Thymus (tissue), 11 donors: ENCODE results near the gene RTEL1. TPM values are rescaled to one million over a fixed set of nuclear protein-coding genes. Genes with fewer than 3 reads are reported as not detected.
"Not testable (repeated sequence)": the region's sequence is repeated elsewhere in the genome, so short reads cannot be mapped to it uniquely, and the experiment has no call there.

Experiments
- DNase-seq, 9 donors: peaks; one replicate each; pipeline ENCODE4 v3.0.0-alpha.2; 2013; ENCODE audit warnings: low spot score in 9 of 9, low read depth in 6 of 9, missing footprints in 1 of 9
- H3K27ac ChIP-seq, 2 donors: one replicate each; pipeline ENCODE4 v1.5.1; 2013; ENCODE audit warnings: control low read depth in 1 of 2, low read depth in 1 of 2, low read length in 1 of 2, mild to moderate bottlenecking in 1 of 2, moderate library complexity in 1 of 2
- H3K27me3 ChIP-seq, 2 donors: one replicate each; pipeline ENCODE4 v1.5.1; 2013; ENCODE audit warnings: low read length in 1 of 2; ENCODE audit not compliant: control insufficient read depth in 2 of 2, insufficient read depth in 1 of 2
- H3K36me3 ChIP-seq, 2 donors: one replicate each; pipeline ENCODE4 v1.5.1; 2013; ENCODE audit warnings: low read length in 1 of 2, mild to moderate bottlenecking in 1 of 2, moderate library complexity in 1 of 2; ENCODE audit not compliant: control insufficient read depth in 2 of 2, insufficient read depth in 2 of 2
- H3K4me1 ChIP-seq, 2 donors: one replicate each; pipeline ENCODE4 v1.5.1; 2013; ENCODE audit warnings: low read length in 2 of 2; ENCODE audit not compliant: control insufficient read depth in 2 of 2, insufficient read depth in 2 of 2
- H3K4me3 ChIP-seq, 2 donors: one replicate each; pipeline ENCODE4 v1.5.1; 2013; ENCODE audit warnings: low read length in 2 of 2, control low read depth in 1 of 2, mild to moderate bottlenecking in 1 of 2
- H3K9me3 ChIP-seq, 2 donors: one replicate each; pipeline ENCODE4 v1.5.1; 2013; ENCODE audit warnings: low read length in 1 of 2, mild to moderate bottlenecking in 1 of 2; ENCODE audit not compliant: control insufficient read depth in 2 of 2, insufficient read depth in 1 of 2
- WGBS: extraction: QIAGEN DNeasy Blood & Tissue Kit; methylation state at CpG from one replicate; pipeline ENCODE4 v1.1.7; 2013; 5-methylcytosine and 5-hydroxymethylcytosine counted together
- polyA plus RNA-seq: library from polyadenylated mRNA; stranded (reverse); fragments of 200-250 nt; gene quantifications from one replicate; pipeline ENCODE4 v1.2.3, GENCODE V29; 2013
- total RNA-seq: library from RNA; stranded (reverse); fragments of 120-200 nt; gene quantifications from one replicate; pipeline ENCODE4 v1.2.4, GENCODE V29; 2013
- donor health status: healthy.

Gene RTEL1
- total and polyA plus RNA-seq, 2 donors, result 8.1 to 18.8 TPM

DNA sequence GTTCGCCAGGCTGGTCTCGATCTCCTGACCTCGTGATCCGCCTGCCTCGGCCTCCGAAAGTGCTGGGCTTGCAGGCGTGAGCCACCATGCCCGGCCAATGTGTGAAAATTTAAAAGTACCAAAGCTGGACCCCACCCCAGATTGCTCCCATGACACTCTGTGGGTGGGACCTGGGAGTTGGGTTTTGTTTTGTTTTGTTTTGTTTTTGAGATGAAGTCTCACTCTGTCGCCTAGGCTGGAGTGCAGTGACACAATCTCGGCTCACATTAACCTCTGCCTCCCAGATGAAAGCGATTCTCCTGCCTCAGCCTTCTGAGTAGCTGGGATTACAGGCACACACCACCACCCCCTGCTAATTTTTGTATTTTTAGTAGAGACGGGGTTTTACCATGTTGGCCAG lies 13.6 kb downstream of the RTEL1 start:
- H3K4me1 ChIP-seq, H3K9me3 ChIP-seq, H3K4me3 ChIP-seq, H3K27me3 ChIP-seq, H3K27ac ChIP-seq, DNase-seq: not testable (repeated sequence)
- peaks cover 29 to 59% of the 10 kb centered on the region in 2 donors for H3K36me3 ChIP-seq
- WGBS, result 94% methylated on average over 12 of the region's 12 CpGs

DNA sequence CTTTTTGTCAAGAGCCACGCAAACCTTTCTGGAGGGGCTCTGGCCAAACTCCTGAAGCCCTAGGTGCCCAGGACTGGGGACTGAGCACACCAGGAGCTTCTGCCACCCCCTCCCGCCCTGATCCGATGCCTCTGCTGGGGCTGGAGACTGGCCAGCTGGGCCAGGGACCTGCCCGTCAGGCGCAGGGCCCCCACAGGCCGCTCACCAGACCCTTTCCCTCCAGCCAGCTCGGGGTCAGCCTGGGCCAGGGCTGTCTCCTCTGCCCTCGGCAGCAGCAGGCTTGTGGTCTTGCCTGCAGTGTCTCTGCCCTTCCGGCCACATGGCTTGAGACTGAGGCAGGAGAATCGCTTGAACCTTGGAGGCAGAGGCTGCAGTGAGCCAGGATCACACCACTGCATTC lies 14.6 kb downstream of the RTEL1 start:
- no peak for DNase-seq
- WGBS, result 98% methylated on average over 10 of the region's 10 CpGs
- peaks cover 22 to 58% of the 10 kb centered on the region in 2 donors for H3K36me3 ChIP-seq
- H3K4me3 ChIP-seq, result no peak overlapping the region
- no peaks in the 10 kb centered on the region for H3K27me3 ChIP-seq
- H3K4me1 ChIP-seq, result no peaks in the 10 kb centered on the region
- H3K9me3 ChIP-seq, result no peaks in the 10 kb centered on the region
- no peak overlapping the region for H3K27ac ChIP-seq

DNA sequence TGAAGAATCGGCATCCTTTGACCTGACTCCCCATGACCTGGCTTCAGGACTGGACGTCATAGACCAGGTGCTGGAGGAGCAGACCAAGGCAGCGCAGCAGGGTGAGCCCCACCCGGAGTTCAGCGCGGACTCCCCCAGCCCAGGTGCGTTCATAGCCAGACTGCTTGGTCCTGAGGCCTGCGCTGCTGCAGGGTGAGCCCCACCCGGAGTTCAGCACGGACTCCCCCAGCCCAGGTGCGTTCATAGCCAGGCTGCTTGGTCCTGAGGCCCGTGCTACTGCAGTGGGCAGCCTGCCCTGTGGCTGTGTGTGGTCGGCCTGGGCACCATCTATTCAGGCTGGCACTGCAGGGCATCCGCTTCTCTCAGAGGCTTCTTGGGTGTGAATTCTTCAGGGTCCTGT lies 15.8 kb downstream of the RTEL1 start:
- H3K4me1 ChIP-seq, result no peaks in the 10 kb centered on the region
- H3K9me3 ChIP-seq, result no peaks in the 10 kb centered on the region
- no peak overlapping the region for H3K4me3 ChIP-seq
- H3K36me3 ChIP-seq, result peaks cover 11 to 54% of the 10 kb centered on the region in 2 donors
- WGBS, result 90% methylated on average over 14 of the region's 14 CpGs
- H3K27me3 ChIP-seq, result no peaks in the 10 kb centered on the region
- DNase-seq, result no peak
- H3K27ac ChIP-seq, result no peak overlapping the region

DNA sequence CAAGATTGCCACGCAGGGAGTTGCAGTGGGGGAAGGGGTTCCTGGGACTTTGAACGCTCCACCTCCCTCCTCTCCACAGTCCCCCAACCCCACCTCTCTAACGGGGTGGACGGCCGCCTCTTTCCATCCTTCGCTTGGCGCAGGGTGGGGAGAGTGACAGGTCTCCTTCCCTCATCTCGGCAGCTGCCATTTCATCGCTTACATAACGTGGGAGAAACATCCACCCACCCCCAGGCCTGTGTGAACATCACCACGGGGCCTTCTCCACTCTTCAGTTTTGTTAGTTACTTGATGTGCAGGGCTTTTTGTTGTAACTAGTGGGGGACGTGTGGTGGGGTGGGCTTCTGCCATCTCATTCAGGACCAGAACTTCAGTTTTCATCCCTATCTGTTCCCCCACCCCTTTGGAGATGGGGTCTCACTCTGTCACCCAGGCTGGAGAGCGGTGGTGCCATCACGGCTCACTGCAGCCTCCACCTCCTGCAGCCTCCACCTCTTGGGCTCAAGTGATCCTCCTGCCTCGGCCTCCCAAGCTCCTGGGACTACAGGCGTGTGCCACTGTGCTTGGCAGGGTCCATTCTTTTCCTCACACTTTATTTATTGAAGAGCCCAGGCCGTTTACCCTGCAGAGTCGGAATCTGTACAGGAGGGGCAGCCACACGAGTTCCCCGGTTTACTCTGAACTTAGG lies 17.7 kb downstream of the RTEL1 start:
- H3K27me3 ChIP-seq, result no peaks in the 10 kb centered on the region
- H3K9me3 ChIP-seq, result no peaks in the 10 kb centered on the region
- H3K4me1 ChIP-seq, result no peaks in the 10 kb centered on the region
- no peak overlapping the region for H3K4me3 ChIP-seq
- WGBS, result 98% methylated on average over 20 of the region's 20 CpGs
- H3K27ac ChIP-seq, result no peak overlapping the region
- DNase-seq, result no peak
- peaks cover 11 to 65% of the 10 kb centered on the region in 2 donors for H3K36me3 ChIP-seq

DNA sequence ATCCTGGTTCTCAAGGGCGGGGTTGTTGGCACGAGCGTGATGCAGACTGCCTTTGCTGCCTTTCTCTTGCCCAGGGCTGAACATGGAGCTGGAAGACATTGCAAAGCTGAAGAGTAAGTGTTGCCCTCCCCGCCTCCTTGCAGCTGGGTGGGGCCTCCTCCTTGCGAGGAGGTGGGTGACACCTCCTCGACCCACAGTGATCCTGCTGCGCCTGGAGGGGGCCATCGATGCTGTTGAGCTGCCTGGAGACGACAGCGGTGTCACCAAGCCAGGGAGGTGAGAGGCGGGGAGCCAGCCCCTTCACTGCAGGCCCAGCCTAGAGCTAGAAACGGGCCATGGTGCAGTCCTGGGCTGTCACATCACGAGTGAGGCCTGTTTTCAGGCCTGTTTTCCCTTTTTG lies 20.0 kb downstream of the RTEL1 start:
- whole genome bisulfite sequencing, result 93% methylated on average over 13 of the region's 13 CpGs
- Histone ChIP-seq H3K27me3 (no peaks in the 10 kb centered on the region), H3K36me3 (peaks cover 11 to 73% of the 10 kb centered on the region in 2 donors), H3K27ac (no peak overlapping the region), H3K4me3 (no peak overlapping the region), H3K9me3 (no peaks in the 10 kb centered on the region), H3K4me1 (no peaks in the 10 kb centered on the region)
- DNase-seq, result no peak

DNA sequence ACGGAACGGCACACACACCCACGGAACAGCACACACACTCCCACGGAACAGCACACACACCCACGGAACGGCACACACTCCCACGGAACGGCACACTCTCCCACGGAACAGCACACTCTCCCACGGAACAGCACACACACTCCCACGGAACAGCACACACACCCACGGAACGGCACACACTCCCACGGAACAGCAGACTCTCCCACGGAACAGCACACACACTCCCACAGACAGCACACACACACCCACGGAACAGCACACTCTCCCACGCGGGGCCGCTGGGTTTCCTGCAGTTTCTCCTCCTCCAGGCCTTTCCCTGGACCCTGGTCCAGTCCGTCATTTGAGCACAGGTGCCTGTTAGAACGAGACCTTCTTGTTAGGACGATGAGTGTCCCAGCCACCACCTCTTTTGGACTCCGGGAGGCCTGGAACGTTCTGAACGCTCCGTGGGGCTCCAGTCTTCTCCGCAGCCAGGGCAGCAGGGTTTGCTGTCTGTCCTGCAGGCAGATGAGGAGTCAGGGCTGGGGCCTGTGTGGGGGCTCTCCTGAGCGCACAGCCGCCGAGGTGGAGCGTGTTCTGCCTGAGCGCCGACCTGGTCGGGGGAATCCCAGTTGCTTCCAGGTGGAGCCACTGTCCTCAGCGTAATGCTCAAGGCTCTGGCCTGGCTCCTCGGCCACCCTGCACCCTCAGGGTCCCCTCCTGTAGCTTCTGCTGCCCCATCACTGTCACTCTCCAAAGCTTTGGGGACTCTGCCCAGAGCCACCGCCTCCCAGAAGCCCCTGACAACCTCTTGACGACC lies 20.8 kb downstream of the RTEL1 start:
- no peak overlapping the region for H3K27ac ChIP-seq
- no peak overlapping the region for H3K4me3 ChIP-seq
- H3K36me3 ChIP-seq, result peaks cover 8 to 70% of the 10 kb centered on the region in 2 donors
- no peaks in the 10 kb centered on the region for H3K4me1 ChIP-seq
- 94% methylated on average over 38 of the region's 38 CpGs for WGBS
- H3K9me3 ChIP-seq, result no peaks in the 10 kb centered on the region
- H3K27me3 ChIP-seq, result no peaks in the 10 kb centered on the region
- no peak for DNase-seq

DNA sequence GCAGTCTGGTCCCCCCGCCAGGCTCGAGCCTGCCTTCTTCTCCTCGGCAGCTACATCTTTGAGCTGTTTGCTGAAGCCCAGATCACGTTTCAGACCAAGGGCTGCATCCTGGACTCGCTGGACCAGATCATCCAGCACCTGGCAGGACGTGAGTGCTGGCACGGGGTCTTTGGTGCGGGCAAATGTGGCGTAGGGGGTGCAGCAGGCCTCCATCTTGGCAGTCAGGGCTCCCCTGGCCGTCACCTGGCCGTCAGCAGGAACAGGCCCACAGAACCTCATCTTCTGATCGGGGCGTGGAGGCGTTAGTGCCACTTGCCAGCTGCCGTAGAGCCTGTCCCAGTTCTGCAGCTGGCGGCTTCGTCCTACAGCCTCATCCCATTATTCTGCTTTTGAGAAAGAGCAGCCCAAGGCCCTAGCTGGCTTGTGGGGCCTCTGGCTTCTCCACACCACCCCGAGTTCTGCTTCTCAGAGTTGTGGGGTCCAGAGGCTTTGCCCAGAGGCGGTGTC lies 21.7 kb downstream of the RTEL1 start:
- Histone ChIP-seq H3K27me3 (no peaks in the 10 kb centered on the region), H3K9me3 (no peaks in the 10 kb centered on the region), H3K36me3 (peaks cover 4 to 62% of the 10 kb centered on the region in 2 donors), H3K4me3 (no peak overlapping the region), H3K4me1 (no peaks in the 10 kb centered on the region), H3K27ac (no peak overlapping the region)
- 97% methylated on average over 19 of the region's 19 CpGs for WGBS
- DNase-seq, result no peak

DNA sequence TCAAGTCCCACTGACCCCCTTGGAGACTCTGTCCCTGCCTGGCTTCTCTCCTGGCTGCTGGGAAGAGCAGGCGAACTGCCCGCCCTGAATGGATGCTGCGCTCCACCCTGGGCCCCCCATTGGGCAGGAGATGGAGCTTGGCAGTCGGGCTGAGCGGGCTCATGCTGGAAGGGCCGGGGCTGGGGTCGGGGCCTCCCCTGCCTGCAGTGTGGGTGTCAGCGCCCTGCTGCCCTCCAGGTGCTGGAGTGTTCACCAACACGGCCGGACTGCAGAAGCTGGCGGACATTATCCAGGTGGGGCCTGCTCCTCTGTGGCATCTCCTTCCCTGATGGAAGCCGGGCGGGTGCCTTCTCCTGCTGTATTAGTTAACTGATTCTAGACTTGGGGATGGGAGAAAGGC lies 22.3 kb downstream of the RTEL1 start:
- Histone ChIP-seq H3K36me3 (peaks cover 4 to 57% of the 10 kb centered on the region in 2 donors), H3K27ac (no peak overlapping the region), H3K4me1 (no peaks in the 10 kb centered on the region), H3K4me3 (no peak overlapping the region), H3K9me3 (no peaks in the 10 kb centered on the region), H3K27me3 (no peaks in the 10 kb centered on the region)
- 98% methylated on average over 13 of the region's 13 CpGs for WGBS
- DNase-seq, result no peak

DNA sequence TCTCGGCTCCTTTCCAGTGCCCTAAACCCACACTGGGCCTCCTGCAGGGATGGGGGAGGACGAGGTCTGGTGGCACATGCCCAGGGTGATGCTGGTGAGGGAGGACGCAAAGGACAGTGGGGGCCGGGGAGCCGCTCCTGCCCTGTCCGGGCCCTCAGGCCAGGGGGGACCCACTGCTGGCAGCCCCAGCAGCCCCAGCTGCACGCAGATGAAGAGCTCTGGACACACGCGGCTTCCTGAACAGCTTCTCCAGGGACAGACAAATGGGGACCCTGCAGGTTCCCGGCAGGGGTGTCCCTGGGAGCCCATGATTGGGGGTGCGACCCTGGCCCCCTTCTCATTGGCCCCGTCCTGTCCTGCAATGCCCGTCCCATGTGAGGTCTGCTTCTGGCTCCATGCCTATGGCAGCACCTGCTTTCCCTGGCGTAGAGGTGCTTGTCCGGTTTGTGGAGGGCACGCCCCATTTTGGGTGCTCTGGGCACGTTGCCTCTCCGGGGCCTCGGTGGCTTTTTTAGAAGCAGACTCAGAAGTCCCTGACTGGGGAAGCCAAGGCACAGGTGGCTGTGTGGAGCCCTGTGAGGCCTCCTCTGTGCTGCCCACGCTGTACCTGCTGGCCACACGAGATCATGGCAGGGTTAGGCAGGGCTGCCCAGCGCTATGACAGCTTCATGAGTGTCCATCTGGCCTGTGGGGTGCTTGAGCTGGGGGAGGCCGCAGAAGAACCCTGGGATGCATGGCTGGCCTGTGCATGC lies 22.9 kb downstream of the RTEL1 start:
- no peaks in the 10 kb centered on the region for H3K9me3 ChIP-seq
- no peak for DNase-seq
- H3K27me3 ChIP-seq, result no peaks in the 10 kb centered on the region
- no peak overlapping the region for H3K27ac ChIP-seq
- WGBS, result 98% methylated on average over 23 of the region's 23 CpGs
- H3K4me1 ChIP-seq, result no peaks in the 10 kb centered on the region
- H3K36me3 ChIP-seq, result peaks cover 4 to 51% of the 10 kb centered on the region in 2 donors
- no peak overlapping the region for H3K4me3 ChIP-seq
